Measurements from ENCODE around the gene IGFBP6. TPM values are rescaled to one million over a fixed set of nuclear protein-coding genes. Genes with fewer than 3 reads are reported as not detected.

IGFBP6 gene
- total RNA-seq (ENCODE audit: insufficient read depth, low replicate concordance): 112 TPM

- peak; percentile 69 for DNase-seq (ENCODE audit: low spot score)
Measured at GRCh38 chr12:53097564-53098353, at the start of gene IGFBP6. IGFBP6 (plus strand) TSS chr12:53097667; CDS start chr12:53097718, 51 bp downstream.

- DNase-seq (ENCODE audit: low spot score): peak; percentile 58
Measured at GRCh38 chr12:53048033-53048779, 49.3 kb upstream of the IGFBP6 start.

- DNase-seq (ENCODE audit: low spot score): peak; percentile 85
Measured at GRCh38 chr12:53048780-53049401, 48.6 kb upstream of the IGFBP6 start.

- DNase-seq (ENCODE audit: low spot score): peak; percentile 80
Measured at GRCh38 chr12:53049571-53050318, 47.7 kb upstream of the IGFBP6 start, which contains the start of gene TNS2. TNS2 (plus strand) TSS chr12:53050065; CDS start chr12:53050186, 121 bp downstream.

- DNase-seq (ENCODE audit: low spot score): no peak
Measured at GRCh38 chr12:53050426-53051057, 46.9 kb upstream of the IGFBP6 start.

- no peak for DNase-seq (ENCODE audit: low spot score)
Measured at GRCh38 chr12:53051058-53051880, 46.2 kb upstream of the IGFBP6 start.

GRCh38 chr12:53051881-53052412 is 45.5 kb upstream of the IGFBP6 start:
- DNase-seq (ENCODE audit: low spot score): no peak

GRCh38 chr12:53052419-53053217 is 44.8 kb upstream of the IGFBP6 start:
- peak; percentile 96 for DNase-seq (ENCODE audit: low spot score)

- peak; percentile 68 for DNase-seq (ENCODE audit: low spot score)
Measured at GRCh38 chr12:53053218-53054111, 44.0 kb upstream of the IGFBP6 start.

- peak; percentile 95 for DNase-seq (ENCODE audit: low spot score)
Measured at GRCh38 chr12:53054112-53054878, 43.2 kb upstream of the IGFBP6 start.

- DNase-seq (ENCODE audit: low spot score): no peak
Measured at GRCh38 chr12:53055471-53056266, 41.8 kb upstream of the IGFBP6 start.

- DNase-seq (ENCODE audit: low spot score): no peak
Measured at GRCh38 chr12:53056296-53056695, 41.2 kb upstream of the IGFBP6 start.

GRCh38 chr12:53056901-53057300 is 40.6 kb upstream of the IGFBP6 start:
- no peak for DNase-seq (ENCODE audit: low spot score)

- no peak for DNase-seq (ENCODE audit: low spot score)
Measured at GRCh38 chr12:53057816-53058500, 39.5 kb upstream of the IGFBP6 start.

GRCh38 chr12:53058674-53059433 is 38.6 kb upstream of the IGFBP6 start:
- DNase-seq (ENCODE audit: low spot score): no peak

Measured in umbilical cord (tissue), 2 donors.